Activated CD4-positive, alpha-beta T cell treated with anti-CD3 and anti-CD28 coated beads, Interleukin-2, amount 10 ng/mL, durations not matched to agents 7 days and 5 days (primary cell): ENCODE data around the gene SNAP29. TPM values are rescaled to one million over a fixed set of nuclear protein-coding genes. Genes with fewer than 3 reads are reported as not detected.

Experiments used
- CTCF ChIA-PET: fragments of 350-600 bp; sonication (Branson Sonifier 250); formaldehyde crosslinking; loops from one replicate; lab custom pipeline; 2021; ENCODE audit warnings: antibody characterized with exemption; lab: Charles Lee
- POLR2A ChIA-PET: fragments of 350-600 bp; sonication (Branson Sonifier 250); formaldehyde crosslinking; loops from one replicate; lab custom pipeline; 2021; ENCODE audit warnings: antibody characterized with exemption; lab: Charles Lee
- DNase-seq: peaks from one replicate; pipeline ENCODE4 v3.0.0-alpha.2; 2020
- H3K27ac Mint-ChIP-seq: one replicate; pipeline ENCODE4 v1.8.0; 2021; ENCODE audit warnings: mild to moderate bottlenecking, moderate library complexity, mixed read lengths
- H3K27me3 Mint-ChIP-seq: one replicate; pipeline ENCODE4 v1.8.0; 2021; ENCODE audit warnings: mixed read lengths
- H3K36me3 Mint-ChIP-seq: one replicate; pipeline ENCODE4 v1.8.0; 2021; ENCODE audit warnings: low read depth, mixed read lengths
- H3K4me1 Mint-ChIP-seq: one replicate; pipeline ENCODE4 v1.8.0; 2021; ENCODE audit warnings: mixed read lengths
- H3K4me3 Mint-ChIP-seq: one replicate; pipeline ENCODE4 v1.8.0; 2021; ENCODE audit warnings: mild to moderate bottlenecking, moderate library complexity, mixed read lengths
- H3K9me3 Mint-ChIP-seq: one replicate; pipeline ENCODE4 v1.8.0; 2021; ENCODE audit warnings: mixed read lengths
- total RNA-seq, 2 experiments: library from RNA; stranded (reverse); gene quantifications; one replicate each; pipeline ENCODE4 v1.2.3, GENCODE V29; 2021

The SNAP29 gene
- total RNA-seq, 2 experiments from 2014 or later: 29.6 to 36.0 TPM

DNA sequence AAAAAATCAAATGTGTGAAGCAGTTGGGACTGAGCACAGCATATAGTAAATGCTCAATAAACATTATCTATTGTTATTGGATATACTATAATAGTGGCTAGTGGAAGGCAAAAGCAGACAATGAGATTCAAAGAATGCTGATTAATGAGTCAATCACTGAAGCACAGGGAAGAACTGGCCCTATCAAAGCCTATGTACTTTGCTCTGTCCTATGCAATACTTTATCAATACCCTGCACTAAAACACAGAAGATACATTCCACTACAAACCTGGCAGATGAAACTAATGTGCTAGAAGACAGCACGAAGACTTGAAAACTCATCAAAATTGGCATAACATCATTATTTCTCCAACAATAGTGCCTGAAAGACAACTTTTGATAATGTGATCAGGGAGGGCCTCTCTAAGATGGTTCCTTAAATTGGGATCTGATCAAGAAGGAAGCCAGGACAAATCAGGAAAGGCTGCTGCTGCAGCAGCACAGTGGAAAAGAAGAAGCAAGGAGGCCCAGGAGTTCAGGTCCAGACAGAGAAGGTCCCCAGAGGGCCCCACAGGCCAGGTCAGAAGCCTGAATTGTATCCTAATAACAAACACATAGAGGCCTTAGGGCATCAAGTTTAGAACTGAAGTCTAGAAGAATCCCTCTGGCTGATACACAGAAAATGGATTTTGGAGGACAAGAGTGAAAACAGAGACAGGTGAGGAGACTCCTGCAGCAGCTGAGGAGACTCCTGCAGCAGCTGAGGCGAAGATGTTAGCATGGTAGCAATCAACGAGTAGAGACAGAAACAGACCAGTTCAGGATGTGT, 18.8 kb upstream of the SNAP29 start:
- DNase-seq: no peak
- peaks cover 5% of the 10 kb centered on the region for H3K36me3 Mint-ChIP-seq

DNA sequence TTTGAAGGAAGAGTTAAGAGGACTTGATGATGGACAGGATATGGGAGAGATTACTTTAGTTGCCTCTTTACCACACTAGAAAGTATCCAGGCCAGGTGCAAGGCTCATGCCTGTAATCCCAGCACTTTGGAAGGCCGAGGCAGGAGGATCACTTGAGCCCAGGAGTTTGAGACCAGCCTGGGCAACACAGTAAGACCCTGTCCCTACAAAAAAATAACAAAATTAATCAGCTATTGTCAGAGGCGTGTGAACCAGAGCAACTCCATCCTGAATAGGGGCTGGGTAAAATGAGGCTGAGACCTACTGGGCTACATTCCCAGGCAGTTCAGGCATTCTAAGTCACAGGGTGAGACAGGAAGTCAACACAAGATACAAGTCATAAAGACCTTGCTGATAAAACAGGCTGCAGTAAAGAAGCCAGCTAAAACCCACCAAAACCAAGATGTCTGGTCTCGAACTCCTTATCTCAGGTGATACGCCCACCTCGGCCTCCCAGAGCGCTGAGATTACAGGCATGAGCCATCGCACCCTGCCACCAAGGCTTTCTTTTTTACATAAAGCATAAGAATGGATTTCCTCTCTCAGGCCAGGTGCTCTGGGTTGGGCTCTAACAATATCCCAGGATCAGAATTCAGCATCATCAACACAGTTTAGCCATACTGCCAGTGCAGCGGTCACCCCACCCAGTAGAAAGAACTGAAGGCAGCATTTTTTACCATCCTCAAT, 18.0 kb upstream of the SNAP29 start:
- Mint-ChIP-seq H3K36me3 (peaks cover 3% of the 10 kb centered on the region), H3K4me3 (no peak overlapping the region), H3K27me3 (no peaks in the 10 kb centered on the region), H3K27ac (no peak overlapping the region), H3K4me1 (peaks cover 27% of the 10 kb centered on the region), H3K9me3 (no peaks in the 10 kb centered on the region)
- ChIA-PET POLR2A (no interaction called here), CTCF (interaction anchor here (0.6 kb wide), 1 partner anchor 909 kb away, joined by 3 read pairs; no protein-coding TSS in a partner anchor)
- DNase-seq: no peak

More for the DNA sequence above, 18.8 kb upstream of the SNAP29 start:
- Mint-ChIP-seq H3K27me3 (no peaks in the 10 kb centered on the region), H3K27ac (no peak overlapping the region), H3K9me3 (no peaks in the 10 kb centered on the region), H3K4me1 (peaks cover 27% of the 10 kb centered on the region), H3K4me3 (no peak overlapping the region)
- POLR2A ChIA-PET: no interaction called here
- CTCF ChIA-PET: interaction anchor here (0.6 kb wide), 1 partner anchor 910 kb away, joined by 3 read pairs; no protein-coding TSS in a partner anchor

DNA sequence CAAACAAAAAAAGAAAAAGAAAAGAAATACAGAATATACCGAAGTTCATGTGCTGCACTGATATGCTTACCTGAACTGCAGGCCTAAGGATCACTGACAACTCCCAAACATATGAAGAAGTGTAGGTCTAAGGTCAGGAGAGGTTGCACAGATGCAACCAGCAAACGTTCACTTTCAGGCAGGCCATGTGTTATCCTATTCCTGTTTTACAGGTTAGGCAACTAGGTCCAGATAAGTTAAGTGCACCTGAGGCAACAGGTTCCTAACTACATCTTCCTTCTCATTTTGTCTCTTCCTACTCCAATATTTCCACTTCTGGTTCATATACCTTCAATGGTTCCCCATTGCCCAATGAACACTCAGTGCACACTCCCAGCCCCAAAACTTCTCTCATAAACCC, 15.3 kb upstream of the SNAP29 start:
- Mint-ChIP-seq H3K27me3 (no peaks in the 10 kb centered on the region), H3K4me3 (no peak overlapping the region), H3K4me1 (peaks cover 21% of the 10 kb centered on the region), H3K36me3 (peaks cover 1% of the 10 kb centered on the region), H3K9me3 (no peaks in the 10 kb centered on the region), H3K27ac (no peak overlapping the region)
- no peak for DNase-seq
- POLR2A ChIA-PET: no interaction called here
- CTCF ChIA-PET: no interaction called here

DNA sequence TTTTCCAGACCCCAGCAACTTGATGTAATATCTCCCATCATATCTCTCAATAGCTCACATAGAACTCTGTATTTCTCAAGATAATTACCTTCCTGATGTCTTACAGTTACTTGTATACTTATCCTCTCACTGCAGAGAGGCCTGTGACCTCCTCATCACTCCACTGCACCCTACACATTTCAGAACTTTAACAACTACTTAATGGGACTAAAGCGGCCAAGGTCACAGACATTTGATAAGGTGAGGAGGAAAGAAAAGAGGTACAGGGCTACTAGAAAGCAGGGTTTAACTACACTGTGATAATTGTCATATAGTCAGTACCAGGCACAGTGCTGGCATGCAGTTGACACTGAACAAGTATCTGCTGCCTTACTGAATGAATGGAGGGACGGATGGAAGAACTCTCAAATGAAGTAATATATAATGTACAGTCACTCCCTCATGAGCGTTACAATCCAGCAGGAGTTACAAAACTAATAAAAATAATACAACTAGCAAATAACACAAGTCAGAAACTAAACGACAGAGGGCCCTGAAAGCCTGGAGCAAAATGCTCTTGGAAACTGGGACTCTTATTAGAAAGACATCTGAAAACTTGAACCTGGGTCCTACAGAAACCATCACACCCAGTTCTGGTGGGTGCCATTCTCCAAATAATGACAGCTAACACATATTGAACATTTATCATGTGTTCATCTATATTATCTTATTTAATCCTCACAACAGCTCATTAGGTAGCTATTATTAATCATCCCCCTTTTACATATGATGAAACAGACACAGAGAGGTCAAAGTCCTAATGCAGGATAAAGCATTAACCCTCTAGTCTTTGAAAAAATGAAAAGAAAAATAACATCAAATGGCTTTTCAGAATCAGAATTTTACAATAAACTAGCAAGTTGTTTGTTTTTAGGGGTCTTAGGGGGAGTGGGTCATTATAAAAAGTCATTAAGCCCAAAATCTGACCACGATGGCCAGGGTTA, 14.5 kb upstream of the SNAP29 start:
- H3K36me3 Mint-ChIP-seq: no peaks in the 10 kb centered on the region
- no peaks in the 10 kb centered on the region for H3K27me3 Mint-ChIP-seq
- H3K4me3 Mint-ChIP-seq: no peak overlapping the region
- H3K4me1 Mint-ChIP-seq: peaks cover 24% of the 10 kb centered on the region
- H3K9me3 Mint-ChIP-seq: no peaks in the 10 kb centered on the region
- ChIA-PET CTCF (no interaction called here), POLR2A (no interaction called here)
- no peak overlapping the region for H3K27ac Mint-ChIP-seq
- DNase-seq: no peak

DNA sequence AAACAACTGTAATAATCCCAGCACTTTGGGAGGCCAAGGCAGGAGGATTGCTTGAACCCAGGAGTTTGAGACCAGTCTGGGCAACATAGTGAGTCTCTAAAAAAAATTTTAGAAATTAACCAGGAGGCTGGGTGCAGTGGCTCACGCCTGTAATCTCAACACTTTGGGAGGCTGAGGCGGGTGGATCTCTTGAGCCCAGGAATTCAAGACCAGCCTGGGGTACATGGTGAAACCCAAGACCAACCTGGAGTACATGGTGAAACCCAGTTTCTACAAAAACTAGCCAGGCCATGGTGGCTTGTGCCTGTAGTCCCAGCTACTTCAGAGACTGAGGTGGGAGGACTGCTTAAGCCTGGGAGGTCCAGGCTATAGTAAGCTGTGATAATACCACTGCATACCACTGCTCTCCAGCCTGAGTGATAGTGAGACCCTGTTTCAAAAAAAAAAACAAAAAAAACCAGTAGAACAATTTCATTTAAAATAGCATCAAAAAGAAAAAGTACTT, 11.4 kb upstream of the SNAP29 start:
- H3K27me3 Mint-ChIP-seq: no peaks in the 10 kb centered on the region
- ChIA-PET POLR2A (no interaction called here), CTCF (interaction anchor here (1.4 kb wide), 1 partner anchor 12 kb away, joined by 3 read pairs; no protein-coding TSS in a partner anchor)
- no peak overlapping the region for H3K4me3 Mint-ChIP-seq
- no peak overlapping the region for H3K27ac Mint-ChIP-seq
- peaks cover 11% of the 10 kb centered on the region for H3K4me1 Mint-ChIP-seq
- no peaks in the 10 kb centered on the region for H3K9me3 Mint-ChIP-seq
- no peak for DNase-seq
- no peaks in the 10 kb centered on the region for H3K36me3 Mint-ChIP-seq

DNA sequence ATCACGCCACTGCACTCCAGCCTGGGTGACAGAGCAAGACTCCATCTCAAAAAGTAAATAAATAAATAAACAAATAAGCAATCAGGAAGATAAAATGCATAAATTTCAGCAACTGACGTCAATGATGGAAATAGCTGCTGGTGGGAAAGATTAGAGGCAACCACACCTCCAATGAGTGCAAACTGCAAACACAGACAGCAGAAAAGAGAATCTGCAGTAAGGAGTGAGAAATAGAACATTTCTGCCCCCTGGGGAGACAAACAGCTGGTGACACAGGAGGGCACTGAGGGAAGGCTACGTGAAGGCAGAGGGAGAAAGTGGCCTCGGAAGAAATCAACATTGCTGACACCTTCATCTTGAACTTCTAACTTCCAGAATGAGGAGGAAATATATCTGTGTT, 6.7 kb upstream of the SNAP29 start:
- Mint-ChIP-seq H3K27ac (peak overlapping the region; percentile 7), H3K27me3 (no peaks in the 10 kb centered on the region), H3K4me3 (no peak overlapping the region), H3K36me3 (no peaks in the 10 kb centered on the region), H3K9me3 (no peaks in the 10 kb centered on the region), H3K4me1 (peaks cover 26% of the 10 kb centered on the region)
- ChIA-PET CTCF (no interaction called here), POLR2A (no interaction called here)
- no peak for DNase-seq

DNA sequence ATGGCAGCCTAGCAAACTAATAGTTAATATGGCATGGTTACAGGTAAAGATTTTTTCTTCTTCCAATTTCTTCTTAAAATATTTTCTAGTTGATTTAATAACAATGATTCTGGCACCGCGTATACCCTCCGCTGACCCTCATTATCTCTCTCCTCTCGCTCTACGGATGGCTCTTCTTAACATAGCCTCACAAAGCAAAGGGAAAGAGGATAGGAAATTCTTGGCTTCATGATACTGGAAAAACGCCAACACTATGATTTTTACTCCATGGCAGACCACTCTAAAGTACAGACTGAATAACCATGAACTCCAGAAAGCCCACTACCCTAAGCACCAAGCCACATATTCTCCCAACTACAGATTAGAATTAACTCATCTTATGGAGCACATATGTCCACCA, 6.3 kb upstream of the SNAP29 start:
- POLR2A ChIA-PET: no interaction called here
- CTCF ChIA-PET: no interaction called here
- no peak for DNase-seq
- H3K27me3 Mint-ChIP-seq: no peaks in the 10 kb centered on the region
- no peak overlapping the region for H3K4me3 Mint-ChIP-seq
- no peak overlapping the region for H3K27ac Mint-ChIP-seq
- no peaks in the 10 kb centered on the region for H3K36me3 Mint-ChIP-seq
- H3K4me1 Mint-ChIP-seq: peaks cover 31% of the 10 kb centered on the region
- no peaks in the 10 kb centered on the region for H3K9me3 Mint-ChIP-seq

DNA sequence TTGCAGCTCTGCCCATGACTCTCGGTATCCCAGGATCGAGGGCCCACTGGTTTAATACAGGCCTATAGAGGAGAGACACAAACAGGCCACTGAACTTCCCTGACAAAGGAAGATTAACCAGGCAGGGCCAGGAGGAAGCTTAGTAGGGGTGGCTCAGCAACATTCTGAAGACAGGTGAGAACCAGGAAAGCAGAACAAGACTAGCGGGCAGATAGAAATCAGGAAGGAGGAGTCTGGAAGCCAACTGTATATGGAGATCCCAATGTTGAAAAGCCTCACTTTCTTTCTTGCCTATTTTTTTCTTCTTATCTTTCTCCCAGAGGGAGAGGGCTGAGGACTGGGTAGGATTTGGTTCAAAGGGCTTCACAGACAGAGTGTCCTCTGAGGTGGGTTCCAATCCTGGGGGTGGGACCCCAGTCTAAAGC, 5.6 kb upstream of the SNAP29 start:
- CTCF ChIA-PET: interaction anchor here (1.0 kb wide), 1 partner anchor 42 kb away, joined by 4 read pairs; no protein-coding TSS in a partner anchor
- no peaks in the 10 kb centered on the region for H3K27me3 Mint-ChIP-seq
- H3K9me3 Mint-ChIP-seq: no peaks in the 10 kb centered on the region

DNA sequence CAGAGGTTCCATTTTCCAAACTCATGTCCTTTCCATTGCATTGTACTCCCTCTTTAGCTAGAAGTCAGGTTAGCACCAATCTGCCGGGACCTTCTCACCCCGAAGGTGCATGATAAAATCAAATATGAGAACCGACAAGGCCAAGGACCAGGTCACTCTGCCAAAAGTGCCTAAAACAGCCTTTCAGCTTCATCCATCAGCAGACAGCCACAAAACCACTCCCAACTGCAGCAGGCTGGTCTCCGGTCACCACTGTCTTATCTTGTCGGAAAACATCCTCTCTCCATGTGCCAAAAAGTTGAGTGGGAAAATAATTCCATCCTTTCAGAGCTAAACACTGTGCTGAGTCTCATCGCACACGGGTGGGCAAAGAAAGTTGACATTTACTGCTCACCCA, 1.6 kb upstream of the SNAP29 start:
- Mint-ChIP-seq H3K4me3 (peak overlapping the region; percentile 80), H3K27ac (peak overlapping the region; percentile 92), H3K27me3 (no peaks in the 10 kb centered on the region), H3K4me1 (peaks cover 46% of the 10 kb centered on the region), H3K9me3 (no peaks in the 10 kb centered on the region), H3K36me3 (peaks cover 4% of the 10 kb centered on the region)
- CTCF ChIA-PET: interaction anchor here (1.0 to 1.5 kb wide), 3 partner anchors 9 to 60 kb away, joined by 3 to 7 read pairs (median 3); partner anchors contain the start of gene CRKL
- POLR2A ChIA-PET: no interaction called here
- no peak for DNase-seq

More for the DNA sequence above, 5.6 kb upstream of the SNAP29 start:
- no peak overlapping the region for H3K4me3 Mint-ChIP-seq
- H3K4me1 Mint-ChIP-seq: peaks cover 36% of the 10 kb centered on the region
- H3K27ac Mint-ChIP-seq: peak overlapping the region; percentile 74
- POLR2A ChIA-PET: no interaction called here
- no peaks in the 10 kb centered on the region for H3K36me3 Mint-ChIP-seq
- no peak for DNase-seq

DNA sequence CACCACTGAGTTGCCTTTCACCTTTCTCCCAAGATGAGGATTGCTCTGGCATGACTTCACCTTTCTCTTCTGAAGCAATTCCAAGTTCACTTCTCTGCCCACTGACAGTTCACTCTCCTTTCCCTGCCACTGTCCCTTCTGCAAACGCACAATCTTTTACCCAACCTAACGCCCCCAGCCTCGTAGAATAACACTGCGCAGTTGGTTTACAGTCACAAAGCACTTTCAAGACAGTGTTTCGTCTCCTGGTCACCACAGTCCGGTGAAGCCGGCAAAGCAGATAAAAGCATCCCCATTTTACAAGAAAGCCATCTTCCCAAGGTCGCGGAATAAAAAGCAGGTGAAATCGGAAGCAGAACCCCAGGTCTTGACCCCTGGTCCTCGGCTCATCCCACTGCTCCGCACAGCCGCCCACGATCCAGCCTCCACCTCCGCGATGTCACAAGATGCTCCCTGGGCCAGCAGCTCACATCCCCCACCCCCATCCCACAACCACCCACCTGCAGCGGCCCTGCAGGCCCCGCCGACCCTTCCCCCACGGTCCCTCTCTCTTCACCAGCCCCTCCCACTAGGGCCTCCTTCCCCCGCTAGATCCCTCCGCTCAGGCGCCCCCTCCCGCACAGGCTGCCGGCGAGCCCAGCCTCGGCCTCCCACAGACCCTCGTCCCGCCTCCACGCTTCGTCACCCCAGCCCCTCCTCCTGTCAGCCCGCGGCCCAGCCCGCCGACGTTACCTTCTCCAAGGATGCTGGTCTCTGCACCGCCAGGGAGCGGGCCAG, 781 bp upstream of the SNAP29 start:
- ChIA-PET CTCF (interaction anchor here (1.0 kb wide), 1 partner anchor 25 kb away, joined by 3 read pairs; no protein-coding TSS in a partner anchor), POLR2A (no interaction called here)
- DNase-seq: peak; percentile 88
- Mint-ChIP-seq H3K36me3 (peaks cover 9% of the 10 kb centered on the region), H3K4me1 (peaks cover 49% of the 10 kb centered on the region), H3K9me3 (no peaks in the 10 kb centered on the region), H3K4me3 (peak overlapping the region; percentile 80), H3K27me3 (no peaks in the 10 kb centered on the region), H3K27ac (peak overlapping the region; percentile 92)

DNA sequence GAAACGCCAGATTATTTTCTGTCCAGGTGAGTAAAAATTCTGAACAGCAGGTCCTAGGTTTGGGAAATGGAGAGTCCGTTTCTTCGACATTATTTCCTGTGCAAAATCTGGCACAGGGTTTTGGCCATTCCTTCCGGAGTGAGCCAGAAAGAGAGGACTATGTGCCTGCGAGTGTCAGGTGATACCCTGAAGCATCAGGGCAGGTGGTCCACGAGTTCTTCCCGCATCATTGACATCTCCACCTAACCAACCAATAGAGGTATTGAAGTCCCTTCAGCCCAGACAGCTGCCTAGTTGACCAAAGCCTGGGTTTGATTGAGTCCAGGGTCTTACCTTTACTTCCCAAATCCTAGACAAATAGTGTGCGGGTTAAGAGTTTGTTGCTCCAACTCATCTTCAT, 808 bp downstream of the SNAP29 start:
- Mint-ChIP-seq H3K27me3 (no peaks in the 10 kb centered on the region), H3K4me1 (peaks cover 52% of the 10 kb centered on the region), H3K27ac (peak overlapping the region; percentile 83), H3K4me3 (peak overlapping the region; percentile 80), H3K36me3 (peaks cover 18% of the 10 kb centered on the region), H3K9me3 (no peaks in the 10 kb centered on the region)
- ChIA-PET CTCF (interaction anchor here (0.7 kb wide), 1 partner anchor 107 kb away, joined by 4 read pairs; no protein-coding TSS in a partner anchor), POLR2A (no interaction called here)
- no peak for DNase-seq
